Ovary (tissue), 3 donors: ENCODE measurements around the gene ABCF1.

Experiments
- POLR2A ChIP-seq: fragments of 450-650 bp; IDR thresholded peaks from one replicate; pipeline ENCODE4 v1.6.1; 2017; ENCODE audit warnings: antibody characterized with exemption, mild to moderate bottlenecking, moderate library complexity
- TF ChIP-seq, protein P1 (sequence below), 3 donors: fragments of 450-650 bp in 2 of 3; fragments of 200-600 bp in 1 of 3; IDR thresholded peaks; one replicate each; pipeline versions ENCODE4 v1.5.1 to v1.8.0; 2016 to 2022; ENCODE audit warnings: antibody characterized with exemption in 3 of 3, mild to moderate bottlenecking in 1 of 3
- donor health status: DM: no; HTN: no; CAD: no.

DNA sequence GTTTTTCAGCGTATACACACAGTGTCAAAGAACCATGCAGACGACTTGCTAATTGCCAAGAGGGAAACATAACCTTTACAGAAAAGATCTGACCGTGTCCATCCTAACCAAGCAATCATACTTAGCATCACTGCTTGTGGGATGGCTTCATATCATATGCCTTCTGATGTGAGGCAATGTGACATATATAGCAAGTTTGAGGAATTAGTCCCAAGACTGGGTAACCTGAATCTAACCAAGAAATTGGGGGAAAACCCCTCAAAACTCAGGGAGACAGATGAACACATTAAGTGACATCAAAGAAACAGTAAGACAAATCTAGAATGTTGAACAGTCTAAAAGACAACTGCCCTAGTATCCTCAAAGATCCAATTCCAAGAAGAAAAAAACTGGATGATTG is 33.3 kb upstream of the ABCF1 start:
- TF ChIP-seq, protein P1, sequence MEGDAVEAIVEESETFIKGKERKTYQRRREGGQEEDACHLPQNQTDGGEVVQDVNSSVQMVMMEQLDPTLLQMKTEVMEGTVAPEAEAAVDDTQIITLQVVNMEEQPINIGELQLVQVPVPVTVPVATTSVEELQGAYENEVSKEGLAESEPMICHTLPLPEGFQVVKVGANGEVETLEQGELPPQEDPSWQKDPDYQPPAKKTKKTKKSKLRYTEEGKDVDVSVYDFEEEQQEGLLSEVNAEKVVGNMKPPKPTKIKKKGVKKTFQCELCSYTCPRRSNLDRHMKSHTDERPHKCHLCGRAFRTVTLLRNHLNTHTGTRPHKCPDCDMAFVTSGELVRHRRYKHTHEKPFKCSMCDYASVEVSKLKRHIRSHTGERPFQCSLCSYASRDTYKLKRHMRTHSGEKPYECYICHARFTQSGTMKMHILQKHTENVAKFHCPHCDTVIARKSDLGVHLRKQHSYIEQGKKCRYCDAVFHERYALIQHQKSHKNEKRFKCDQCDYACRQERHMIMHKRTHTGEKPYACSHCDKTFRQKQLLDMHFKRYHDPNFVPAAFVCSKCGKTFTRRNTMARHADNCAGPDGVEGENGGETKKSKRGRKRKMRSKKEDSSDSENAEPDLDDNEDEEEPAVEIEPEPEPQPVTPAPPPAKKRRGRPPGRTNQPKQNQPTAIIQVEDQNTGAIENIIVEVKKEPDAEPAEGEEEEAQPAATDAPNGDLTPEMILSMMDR (IDR thresholded peaks at IDR 0.05): no peak
- TF ChIP-seq POLR2A: no peak
